GM12878 (cell line): ENCODE results near the gene IRF1. TPM values are rescaled to one million over a fixed set of nuclear protein-coding genes. Genes with fewer than 3 reads are reported as not detected.

Experiments
- ASH2L ChIP-seq: fragments of 300-600, 200-600 bp; sonication (generic); IDR thresholded peaks from 2 replicates; pipeline ENCODE4 v1.6.1; 2017; ENCODE audit warnings: low read depth, mild to moderate bottlenecking, borderline replicate concordance
- BCL11A ChIP-seq: IDR thresholded peaks from 2 replicates; pipeline ENCODE4 v1.6.1; 2011; ENCODE audit warnings: low read depth, low read length
- DPF2 ChIP-seq: fragments of 450-650 bp; IDR thresholded peaks from 2 replicates; pipeline ENCODE4 v1.6.1; 2017; ENCODE audit warnings: mild to moderate bottlenecking
- ESRRA ChIP-seq: IDR thresholded peaks from 2 replicates; pipeline ENCODE4 v1.6.1; 2012; ENCODE audit warnings: mild to moderate bottlenecking, low read length, improper control_type of control experiment
- IRF4 ChIP-seq: IDR thresholded peaks from 2 replicates; pipeline ENCODE4 v1.6.1; 2011; ENCODE audit warnings: low read depth, low read length
- IRF5 ChIP-seq: fragments of 450-650 bp; IDR thresholded peaks from 2 replicates; pipeline ENCODE4 v1.6.1; 2017; ENCODE audit warnings: borderline replicate concordance
- NFYA ChIP-seq: IDR thresholded peaks from 2 replicates; pipeline ENCODE4 v1.6.1; 2011; ENCODE audit warnings: low read depth, mild to moderate bottlenecking, low read length, improper control_type of control experiment, borderline replicate concordance
- PAX8 ChIP-seq: fragments of 450-650 bp; IDR thresholded peaks from 2 replicates; pipeline ENCODE4 v1.6.1; 2017; ENCODE audit warnings: mild to moderate bottlenecking, moderate library complexity
- POLR2A ChIP-seq: IDR thresholded peaks from 2 replicates; pipeline ENCODE4 v1.6.1; 2011; ENCODE audit warnings: low read depth, mild to moderate bottlenecking, low read length
- RELB ChIP-seq: fragments of 450-650 bp; IDR thresholded peaks from 2 replicates; pipeline ENCODE4 v1.6.1; 2017; ENCODE audit warnings: low read depth, mild to moderate bottlenecking, moderate library complexity
- ZBTB40 ChIP-seq: fragments of 450-650 bp; IDR thresholded peaks from 2 replicates; pipeline ENCODE4 v1.6.1; 2016; ENCODE audit warnings: mild to moderate bottlenecking, moderate library complexity, borderline replicate concordance
- ZNF217 ChIP-seq: fragments of 450-650 bp; IDR thresholded peaks from 2 replicates; pipeline ENCODE4 v1.6.1; 2017; ENCODE audit warnings: antibody characterized with exemption, mild to moderate bottlenecking
- ZNF687 ChIP-seq: fragments of 450-650 bp; IDR thresholded peaks from 2 replicates; pipeline ENCODE4 v1.6.1; 2017; ENCODE audit warnings: mild to moderate bottlenecking, moderate library complexity
- polyA plus RNA-seq, 11 experiments: library from polyadenylated mRNA; depleted of rRNA in 4 of 11; unstranded in 6 of 11; stranded (reverse) in 5 of 11; fragments of >200 nt; fragmentation: Nextera tagmentation in 4 of 11; fragmentation: Illumina TruSeq in 1 of 11; extraction: Ambion mirVana in 4 of 11; extraction: Trizol in 1 of 11; gene quantifications; 1 replicate in 1 of 11; 2 replicates in 10 of 11; pipeline versions ENCODE4 v1.2.1 to v1.2.3, GENCODE V29; 2011 to 2016; ENCODE audit warnings: inconsistent platforms in 2 of 11, missing spikeins in 2 of 11, low read depth in 1 of 11
- total RNA-seq, 4 experiments: library from RNA; depleted of rRNA in 3 of 4; stranded (reverse); fragments of >200 nt in 3 of 4; fragmentation: Illumina TruSeq in 1 of 4; extraction: Trizol in 1 of 4; gene quantifications; 2 replicates each; pipeline versions ENCODE4 v1.2.1 to v1.2.3, GENCODE V29; 2013 to 2021
- TF ChIP-seq, protein P1 (sequence below): fragments of 450-650 bp; IDR thresholded peaks from 2 replicates; pipeline ENCODE4 v1.6.1; 2017; ENCODE audit warnings: mild to moderate bottlenecking, moderate library complexity

The IRF1 gene
- total and polyA plus RNA-seq, 10 of the 15 experiments (the other 5 are each of a cell fraction or from before 2014, with no cell fraction given) = 6.9 to 68.0 (median 49.6) TPM

GRCh38 chr5:132477784-132478365, 12.7 kb downstream of the IRF1 start (continued):
- TF ChIP-seq, protein P1, sequence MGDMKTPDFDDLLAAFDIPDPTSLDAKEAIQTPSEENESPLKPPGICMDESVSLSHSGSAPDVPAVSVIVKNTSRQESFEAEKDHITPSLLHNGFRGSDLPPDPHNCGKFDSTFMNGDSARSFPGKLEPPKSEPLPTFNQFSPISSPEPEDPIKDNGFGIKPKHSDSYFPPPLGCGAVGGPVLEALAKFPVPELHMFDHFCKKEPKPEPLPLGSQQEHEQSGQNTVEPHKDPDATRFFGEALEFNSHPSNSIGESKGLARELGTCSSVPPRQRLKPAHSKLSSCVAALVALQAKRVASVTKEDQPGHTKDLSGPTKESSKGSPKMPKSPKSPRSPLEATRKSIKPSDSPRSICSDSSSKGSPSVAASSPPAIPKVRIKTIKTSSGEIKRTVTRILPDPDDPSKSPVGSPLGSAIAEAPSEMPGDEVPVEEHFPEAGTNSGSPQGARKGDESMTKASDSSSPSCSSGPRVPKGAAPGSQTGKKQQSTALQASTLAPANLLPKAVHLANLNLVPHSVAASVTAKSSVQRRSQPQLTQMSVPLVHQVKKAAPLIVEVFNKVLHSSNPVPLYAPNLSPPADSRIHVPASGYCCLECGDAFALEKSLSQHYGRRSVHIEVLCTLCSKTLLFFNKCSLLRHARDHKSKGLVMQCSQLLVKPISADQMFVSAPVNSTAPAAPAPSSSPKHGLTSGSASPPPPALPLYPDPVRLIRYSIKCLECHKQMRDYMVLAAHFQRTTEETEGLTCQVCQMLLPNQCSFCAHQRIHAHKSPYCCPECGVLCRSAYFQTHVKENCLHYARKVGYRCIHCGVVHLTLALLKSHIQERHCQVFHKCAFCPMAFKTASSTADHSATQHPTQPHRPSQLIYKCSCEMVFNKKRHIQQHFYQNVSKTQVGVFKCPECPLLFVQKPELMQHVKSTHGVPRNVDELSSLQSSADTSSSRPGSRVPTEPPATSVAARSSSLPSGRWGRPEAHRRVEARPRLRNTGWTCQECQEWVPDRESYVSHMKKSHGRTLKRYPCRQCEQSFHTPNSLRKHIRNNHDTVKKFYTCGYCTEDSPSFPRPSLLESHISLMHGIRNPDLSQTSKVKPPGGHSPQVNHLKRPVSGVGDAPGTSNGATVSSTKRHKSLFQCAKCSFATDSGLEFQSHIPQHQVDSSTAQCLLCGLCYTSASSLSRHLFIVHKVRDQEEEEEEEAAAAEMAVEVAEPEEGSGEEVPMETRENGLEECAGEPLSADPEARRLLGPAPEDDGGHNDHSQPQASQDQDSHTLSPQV = no peak
- TF ChIP-seq BCL11A (no peak), PAX8 (no peak), ESRRA (no peak), IRF4 (no peak), ZBTB40 (no peak), ZNF687 (0 out of 2 replicates have a peak, but pooled peaks have one; percentile 33), RELB (no peak), ZNF217 (no peak), NFYA (no peak), IRF5 (no peak), POLR2A (peak; percentile 71; the same call in 1 of the 2 replicates), DPF2 (0 out of 2 replicates have a peak, but pooled peaks have one; percentile 18), ASH2L (no peak)
